GM18907 (cell line): ENCODE measurements around the gene GALR1.
"Not testable (repeated sequence)": the region's sequence is repeated elsewhere in the genome, so short reads cannot be mapped to it uniquely, and the experiment has no call there.

Experiments
- ATAC-seq: cut with Tn5 transposase; IDR thresholded peaks from one replicate; pipeline ENCODE4 v1.9.1; 2021; ENCODE audit warnings: mild to moderate bottlenecking, moderate library complexity; ENCODE audit not compliant: unreplicated experiment

Gene GALR1

DNA sequence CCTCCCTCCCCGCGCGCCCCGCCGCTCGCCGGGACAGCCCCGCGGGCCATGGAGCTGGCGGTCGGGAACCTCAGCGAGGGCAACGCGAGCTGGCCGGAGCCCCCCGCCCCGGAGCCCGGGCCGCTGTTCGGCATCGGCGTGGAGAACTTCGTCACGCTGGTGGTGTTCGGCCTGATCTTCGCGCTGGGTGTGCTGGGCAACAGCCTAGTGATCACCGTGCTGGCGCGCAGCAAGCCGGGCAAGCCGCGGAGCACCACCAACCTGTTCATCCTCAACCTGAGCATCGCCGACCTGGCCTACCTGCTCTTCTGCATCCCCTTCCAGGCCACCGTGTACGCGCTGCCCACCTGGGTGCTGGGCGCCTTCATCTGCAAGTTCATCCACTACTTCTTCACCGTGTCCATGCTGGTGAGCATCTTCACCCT is 865 bp downstream of the GALR1 start:
- ATAC-seq = no peak

DNA sequence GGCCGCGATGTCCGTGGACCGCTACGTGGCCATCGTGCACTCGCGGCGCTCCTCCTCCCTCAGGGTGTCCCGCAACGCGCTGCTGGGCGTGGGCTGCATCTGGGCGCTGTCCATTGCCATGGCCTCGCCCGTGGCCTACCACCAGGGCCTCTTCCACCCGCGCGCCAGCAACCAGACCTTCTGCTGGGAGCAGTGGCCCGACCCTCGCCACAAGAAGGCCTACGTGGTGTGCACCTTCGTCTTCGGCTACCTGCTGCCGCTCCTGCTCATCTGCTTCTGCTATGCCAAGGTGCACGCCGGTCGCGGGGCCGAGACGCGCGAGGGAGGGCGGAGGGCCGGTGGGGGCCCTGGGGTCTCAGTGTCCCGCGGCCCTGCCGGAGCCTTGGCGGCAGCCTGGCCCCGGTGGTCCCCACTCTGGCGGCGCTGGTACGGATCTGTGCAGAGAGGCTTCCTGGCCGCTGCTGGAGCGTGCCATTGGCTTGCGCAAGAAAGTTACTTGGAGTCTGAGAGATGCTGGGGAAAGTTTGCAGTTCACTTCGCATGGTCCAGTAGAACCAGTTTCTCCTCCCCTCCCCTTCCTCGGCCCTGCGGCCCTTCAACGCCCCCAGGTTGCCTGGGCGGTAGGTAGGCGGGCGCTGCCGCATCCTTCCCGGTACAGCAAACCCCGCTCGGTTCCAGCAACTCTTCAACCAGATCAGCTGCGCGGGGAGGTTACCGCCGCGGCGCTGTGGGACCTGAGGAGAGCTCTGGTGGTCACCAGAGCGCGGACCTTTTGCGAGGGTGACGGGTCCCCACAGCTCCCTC is 1.5 kb downstream of the GALR1 start:
- no peak for ATAC-seq

DNA sequence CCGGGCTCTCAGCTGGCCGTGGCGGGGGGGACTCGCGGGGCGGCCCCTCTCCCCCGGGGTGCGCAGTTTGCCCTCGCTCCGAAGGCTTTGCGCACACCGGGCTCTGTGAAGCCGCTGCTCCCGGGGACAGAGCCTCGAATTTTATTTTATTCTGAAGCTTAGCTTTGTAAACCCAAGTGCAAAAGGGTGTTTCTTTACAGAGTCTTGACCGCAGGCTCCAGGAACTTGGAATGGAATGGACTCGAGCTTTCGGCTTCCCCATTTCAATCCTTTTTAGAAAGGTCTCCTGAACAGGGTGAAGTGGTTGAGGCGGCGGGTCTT is 2.0 kb downstream of the GALR1 start:
- ATAC-seq = no peak

DNA sequence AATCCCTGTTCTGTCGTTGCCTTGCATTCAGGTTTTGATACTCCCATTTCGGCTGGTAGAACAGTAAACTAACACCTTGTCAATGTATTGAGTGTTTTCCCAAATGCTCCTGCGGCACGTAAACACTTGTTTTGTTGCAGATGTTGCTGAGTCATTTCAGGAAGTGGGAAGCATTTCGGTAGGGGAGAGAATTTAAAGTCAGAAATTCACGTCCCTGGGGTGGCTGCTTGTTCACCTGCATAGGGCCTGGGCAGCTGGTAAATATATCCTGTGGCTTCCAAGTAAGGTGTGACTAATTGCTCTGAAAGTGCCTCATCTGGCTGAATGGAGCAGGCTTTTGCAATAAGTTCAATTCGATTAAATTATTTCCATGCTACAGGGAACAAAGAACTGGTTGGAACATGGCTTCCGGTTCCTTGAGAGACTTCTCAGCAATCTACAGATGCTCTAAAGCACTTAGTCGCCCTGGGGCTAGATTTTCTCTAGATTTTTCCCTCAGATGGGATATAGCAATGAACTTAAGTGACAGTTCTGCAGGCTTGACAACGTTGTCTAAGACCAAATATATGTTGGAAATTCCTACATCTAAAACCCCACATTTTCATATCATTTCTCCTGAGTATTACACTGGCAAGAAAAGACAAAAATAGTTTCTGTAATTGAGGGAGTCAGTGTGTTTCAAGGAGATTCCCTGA is 5.2 kb downstream of the GALR1 start:
- ATAC-seq = no peak

DNA sequence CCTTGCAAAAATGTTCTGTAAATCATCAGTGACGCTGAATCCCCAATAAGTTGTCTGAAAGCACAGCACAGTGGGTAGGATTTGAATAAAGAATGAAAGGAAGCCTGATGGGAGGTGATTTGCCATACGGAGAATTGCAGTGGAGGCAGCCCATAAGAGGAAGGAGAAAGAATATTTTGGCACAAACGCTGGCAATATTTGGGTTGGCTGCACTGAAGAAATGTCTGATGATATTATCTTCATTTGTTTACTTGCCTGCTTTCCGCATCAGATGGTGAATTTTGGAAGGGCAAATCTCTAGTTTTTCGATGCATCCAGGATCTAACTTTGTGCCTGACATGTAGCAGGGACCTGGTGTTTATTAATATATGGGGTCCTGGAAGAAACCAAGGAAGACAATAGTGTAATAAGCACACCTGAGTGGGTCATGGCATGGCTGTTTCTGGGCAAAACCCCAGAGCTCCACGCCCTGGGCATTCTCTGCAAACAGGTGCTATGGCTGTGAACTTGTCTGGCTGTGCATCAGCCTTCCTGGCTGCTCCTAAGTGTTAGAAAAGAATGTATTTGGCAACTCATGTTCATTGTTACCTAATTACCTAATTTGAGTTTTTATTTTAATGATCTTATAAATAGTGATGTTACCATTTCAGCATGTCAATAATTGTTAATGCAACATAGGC is 5.9 kb downstream of the GALR1 start:
- ATAC-seq = no peak

DNA sequence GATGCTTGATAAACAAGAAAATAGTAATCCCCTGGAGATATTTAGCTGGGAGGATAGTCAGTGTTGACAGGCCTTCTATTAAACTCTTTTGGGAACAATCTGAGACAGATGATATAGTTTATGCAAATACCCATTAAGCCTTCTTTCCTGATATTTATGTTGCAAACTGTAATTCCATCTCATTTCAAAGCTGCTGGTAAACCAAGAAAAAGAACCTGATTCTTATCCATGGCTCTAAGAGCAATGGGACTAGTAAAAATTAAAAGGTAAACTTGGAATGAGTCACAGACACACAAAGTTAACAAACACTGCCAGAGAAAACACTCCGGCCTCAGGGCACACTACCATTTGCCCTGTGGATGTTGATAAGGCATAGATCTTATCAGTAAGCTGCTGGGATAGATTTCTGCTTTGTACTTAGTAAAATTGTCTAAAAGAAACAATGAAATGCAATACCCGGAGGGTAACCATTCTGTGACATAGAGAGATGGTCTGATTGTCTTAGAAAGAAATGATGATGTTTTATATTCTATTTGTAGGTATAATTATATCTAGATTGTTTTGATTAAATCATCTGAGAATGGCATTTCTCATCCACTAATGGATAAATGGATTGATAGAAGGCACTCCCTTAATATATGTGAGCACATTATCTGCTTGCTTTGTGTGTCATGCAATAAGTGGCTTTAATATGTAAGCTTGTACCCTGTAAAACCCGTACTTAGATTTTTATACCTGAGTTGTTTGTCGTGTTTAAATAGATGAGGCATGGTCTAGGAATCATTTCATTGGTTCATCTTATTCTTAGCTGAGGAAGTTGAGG is 13.2 kb downstream of the GALR1 start:
- no peak for ATAC-seq

DNA sequence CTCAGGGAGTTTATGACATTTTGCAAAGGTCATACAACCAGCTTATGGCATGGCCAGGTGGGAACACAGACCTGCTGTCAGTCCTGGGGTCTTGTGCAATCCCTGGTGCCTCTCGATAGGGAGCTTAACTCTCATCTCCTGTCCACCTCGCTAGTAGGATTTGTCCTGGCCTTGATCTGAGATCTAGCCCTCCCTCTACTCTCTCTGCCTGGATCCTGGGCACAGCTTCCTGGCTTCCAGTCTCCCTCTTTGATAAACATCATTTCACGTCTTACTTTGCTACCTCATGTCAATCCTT is 13.8 kb downstream of the GALR1 start:
- ATAC-seq = no peak

DNA sequence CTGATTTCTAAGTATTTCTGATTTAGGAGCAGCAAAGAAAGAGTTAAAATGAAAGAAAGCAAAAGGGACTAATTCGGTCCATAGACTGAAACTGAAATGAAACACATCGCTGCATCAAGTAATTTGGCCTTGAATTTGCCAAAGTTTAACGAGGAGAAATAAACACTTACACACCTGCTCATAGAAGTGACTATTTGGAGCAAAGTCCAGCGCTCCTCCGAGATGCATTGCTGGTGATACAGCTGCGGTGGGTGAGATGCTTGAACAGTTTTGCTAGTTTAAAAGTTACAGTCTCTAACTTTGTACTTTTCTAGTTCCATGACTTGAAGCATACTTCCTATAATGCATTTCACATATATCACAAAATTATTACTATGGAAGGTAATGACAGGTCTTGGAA is 18.3 kb downstream of the GALR1 start:
- ATAC-seq = no peak

DNA sequence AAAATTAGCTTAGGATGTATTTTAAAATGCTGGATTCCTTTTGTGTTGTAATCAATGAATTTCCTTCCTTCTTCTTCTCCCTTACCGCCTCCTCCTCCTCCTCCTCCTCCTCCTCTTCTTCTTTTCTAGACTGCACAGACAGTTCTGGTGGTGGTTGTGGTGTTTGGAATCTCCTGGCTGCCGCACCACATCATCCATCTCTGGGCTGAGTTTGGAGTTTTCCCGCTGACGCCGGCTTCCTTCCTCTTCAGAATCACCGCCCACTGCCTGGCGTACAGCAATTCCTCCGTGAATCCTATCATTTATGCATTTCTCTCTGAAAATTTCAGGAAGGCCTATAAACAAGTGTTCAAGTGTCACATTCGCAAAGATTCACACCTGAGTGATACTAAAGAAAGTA is 18.8 kb downstream of the GALR1 start:
- no peak for ATAC-seq

DNA sequence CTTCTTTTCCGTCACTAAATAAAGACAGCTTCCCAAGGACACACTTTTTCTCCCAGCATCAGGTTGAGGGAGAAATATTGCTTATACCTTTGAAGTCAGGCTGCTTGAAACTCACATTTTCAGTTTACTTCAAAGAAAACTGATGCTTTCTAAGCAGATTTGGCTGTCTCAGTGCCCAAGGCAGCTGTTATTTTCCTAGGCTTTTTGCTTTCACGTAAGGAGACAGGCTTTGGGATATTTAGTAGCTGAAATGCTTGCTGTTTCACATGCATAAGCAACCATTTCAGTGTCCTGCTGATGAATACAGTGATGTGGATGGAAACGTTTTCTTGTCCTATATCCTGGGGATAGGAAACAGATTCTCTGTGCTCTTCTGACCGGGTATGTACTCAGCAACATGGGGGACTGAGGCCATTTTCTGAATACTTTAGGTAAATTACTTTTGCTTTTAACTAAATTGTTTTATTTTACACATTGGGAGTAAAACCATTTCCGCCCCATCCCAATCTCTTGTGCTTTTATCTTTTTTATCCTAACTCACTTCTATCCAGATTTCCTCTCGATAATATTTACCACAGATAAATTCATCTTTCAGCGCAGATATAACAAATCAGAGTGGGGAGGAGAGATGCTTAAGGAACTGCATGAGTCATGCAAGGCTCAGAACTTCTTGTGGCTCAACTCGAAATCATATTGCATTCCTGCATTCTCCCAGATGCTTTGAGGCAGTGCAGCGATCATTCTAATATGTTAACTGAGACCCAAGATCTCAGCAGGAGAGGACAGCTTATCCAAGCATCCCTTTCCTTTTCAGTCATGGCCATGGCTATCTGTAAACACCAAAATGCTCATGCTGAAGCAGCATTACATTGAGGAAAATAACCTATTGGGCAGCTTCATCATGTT is 22.2 kb downstream of the GALR1 start:
- ATAC-seq = no peak

DNA sequence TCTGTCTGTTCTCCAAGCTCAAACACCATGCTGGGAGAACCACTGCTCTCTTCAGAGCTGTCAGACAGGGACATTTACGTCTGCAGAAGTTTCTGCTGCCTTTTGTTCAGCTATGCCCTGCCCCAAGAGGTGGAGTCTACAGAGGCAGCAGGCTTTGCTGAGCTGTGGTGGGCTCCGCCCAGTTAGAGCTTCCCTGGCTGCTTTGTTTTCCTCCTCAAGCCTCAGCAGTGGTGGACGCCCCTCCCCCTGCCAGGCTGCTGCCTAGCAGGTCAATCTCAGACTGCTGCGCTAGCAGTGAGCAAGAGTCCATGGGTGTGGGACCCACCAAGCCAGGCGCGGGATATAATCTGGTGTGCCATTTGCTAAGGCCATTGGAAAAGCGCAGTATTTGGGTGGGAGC is 41.2 kb downstream of the GALR1 start:
- not testable (repeated sequence) for ATAC-seq

DNA sequence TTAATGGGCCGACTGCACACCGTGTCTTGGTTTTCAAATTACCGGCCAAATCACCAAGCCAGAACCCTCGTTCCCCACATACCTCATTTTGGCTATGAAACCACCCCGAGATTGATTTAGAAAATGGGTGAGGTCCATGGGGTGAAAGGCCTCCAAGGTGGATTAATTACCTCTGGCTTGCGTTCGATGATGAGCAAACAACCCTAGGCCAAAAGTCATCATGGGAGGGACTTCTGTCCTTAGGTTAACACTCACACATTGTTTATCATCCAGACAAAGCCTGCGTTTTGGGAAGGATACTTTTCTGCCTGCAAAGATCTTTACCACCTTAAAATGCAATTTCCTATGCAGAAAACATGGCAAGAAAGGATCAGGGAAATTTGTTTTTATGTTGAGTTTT is 48.5 kb downstream of the GALR1 start:
- no peak for ATAC-seq

DNA sequence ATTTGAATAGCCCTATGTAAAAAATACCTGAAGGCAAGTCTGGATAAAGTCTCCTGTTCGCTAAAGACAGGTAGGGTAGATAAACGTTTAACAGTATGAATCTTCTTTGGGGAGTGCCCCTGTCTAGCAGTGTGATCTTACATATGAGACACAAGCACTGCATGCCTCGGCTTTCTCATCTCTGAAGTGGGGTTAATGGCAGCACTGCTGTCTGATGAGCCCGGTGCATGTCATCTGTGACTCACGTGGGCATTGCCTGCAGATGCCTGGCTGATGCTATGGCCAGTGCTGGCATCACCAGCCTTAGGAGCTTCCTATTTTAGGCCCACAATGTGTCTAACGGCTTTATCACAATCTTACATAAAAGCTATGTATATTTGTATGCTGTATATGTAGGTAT is 50.1 kb downstream of the GALR1 start:
- ATAC-seq = no peak

DNA sequence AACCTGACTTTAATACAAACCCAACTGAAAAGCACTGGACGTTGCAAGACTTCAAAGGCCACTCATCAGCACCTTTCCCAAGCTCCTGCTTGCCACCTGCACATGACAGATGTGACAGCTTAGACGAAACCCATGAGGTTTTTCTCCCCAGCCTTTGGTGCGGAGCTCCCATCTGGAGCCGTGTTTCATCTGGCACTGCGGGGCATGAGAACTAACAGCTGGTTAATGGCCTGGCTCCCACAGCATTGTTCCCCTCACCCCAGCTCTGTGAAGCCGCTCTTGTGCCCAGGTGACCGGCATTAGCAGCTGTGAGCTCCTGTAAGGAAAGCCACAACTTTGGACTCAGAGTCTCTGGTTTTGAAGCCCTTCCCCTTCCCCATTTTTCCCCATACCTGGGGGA is 50.9 kb downstream of the GALR1 start:
- ATAC-seq = no peak

DNA sequence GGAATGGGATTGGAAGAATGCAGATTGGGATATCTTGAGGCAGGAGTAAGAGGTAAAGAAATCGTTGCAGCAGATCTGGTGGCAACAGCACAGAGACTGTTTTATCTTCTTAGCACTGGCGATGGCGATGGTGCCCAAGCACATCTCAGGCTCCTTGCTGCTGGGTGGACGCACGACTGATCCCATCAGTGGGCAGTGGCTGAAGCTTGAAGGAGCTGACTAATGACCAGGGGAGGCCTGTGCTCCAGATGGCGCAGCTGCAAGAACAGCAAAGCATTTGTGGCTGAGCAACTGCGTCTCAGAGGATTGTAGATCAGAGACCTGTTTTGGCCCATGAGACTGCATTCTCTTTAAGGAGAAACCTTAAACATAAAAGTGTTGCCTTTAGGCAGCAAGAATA is 54.6 kb downstream of the GALR1 start:
- no peak for ATAC-seq

DNA sequence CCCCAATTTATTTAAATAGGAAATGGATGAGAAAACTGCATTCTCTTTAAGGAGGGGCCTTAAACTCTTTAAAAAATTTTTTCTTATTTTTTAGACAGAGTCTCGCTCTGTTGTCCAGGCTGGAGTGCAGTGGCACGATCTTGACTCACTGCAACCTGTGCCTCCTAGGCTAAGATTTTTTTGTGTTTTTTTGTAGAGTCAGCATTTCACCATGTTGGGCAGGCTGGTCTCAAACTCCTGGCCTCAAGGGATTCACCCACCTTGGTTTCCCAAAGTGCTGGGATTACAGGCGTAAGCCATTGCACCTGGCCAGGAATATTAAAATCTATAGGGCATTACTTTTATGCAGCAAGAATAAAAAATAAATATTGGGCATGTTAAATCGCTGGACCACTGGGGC is 56.0 kb downstream of the GALR1 start:
- ATAC-seq = no peak

DNA sequence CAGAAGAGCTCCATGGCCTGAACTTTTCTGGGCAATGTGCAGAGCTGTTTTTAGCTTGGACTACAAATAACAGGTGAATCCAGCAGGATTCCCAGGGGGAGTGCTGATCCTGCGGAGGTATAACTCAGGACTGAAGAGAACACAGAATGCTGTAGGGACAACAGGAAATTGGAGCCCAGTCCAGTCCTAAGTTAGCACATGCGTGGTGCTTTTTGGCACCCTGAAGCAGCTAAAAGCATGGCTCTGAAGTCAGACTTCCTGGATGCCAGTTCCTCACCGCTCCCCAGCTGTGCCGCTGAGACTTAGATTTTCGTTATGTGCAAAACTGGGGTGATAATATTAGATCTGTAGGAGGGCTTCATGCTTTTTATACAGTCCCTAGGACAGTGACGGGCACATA is 58.6 kb downstream of the GALR1 start:
- no peak for ATAC-seq

DNA sequence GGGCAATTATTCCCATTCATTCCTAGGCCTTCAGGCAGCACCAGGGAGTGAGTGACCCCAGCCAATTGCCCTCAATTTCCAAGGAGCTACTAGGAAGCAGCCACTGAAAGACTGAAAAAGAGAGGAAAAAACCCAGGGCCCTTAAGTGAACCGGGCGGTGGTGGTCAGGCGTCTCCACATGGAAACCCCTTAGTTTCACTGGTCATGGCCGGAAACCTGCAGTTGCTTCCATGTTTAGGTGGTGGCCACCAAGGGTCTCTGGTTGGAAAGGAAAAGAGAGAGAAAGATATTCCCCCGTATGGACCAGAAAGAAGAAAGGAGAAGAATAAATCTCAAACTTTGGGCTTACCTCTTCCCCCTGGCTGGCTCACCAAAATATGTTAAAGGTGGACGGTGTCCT is 64.9 kb downstream of the GALR1 start:
- ATAC-seq = no peak

DNA sequence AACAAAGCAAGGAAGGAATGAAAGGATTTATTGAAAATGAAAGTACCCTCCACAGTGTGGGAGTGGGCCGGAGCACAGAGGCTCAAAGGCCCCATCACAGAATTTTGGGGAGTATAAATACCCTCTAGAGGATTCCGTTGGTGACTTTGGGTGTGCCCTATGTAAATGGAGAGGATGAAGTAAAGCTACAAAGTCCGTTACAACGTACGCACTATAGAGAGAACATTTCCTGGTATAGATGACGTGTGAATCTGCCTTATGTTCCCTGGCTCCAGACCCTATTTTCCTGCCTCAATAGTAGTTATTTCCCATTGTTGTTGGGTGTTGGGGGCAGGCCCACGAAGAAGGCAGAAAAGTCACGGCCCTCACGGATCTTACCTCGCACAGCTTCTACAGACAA is 65.3 kb downstream of the GALR1 start:
- no peak for ATAC-seq

DNA sequence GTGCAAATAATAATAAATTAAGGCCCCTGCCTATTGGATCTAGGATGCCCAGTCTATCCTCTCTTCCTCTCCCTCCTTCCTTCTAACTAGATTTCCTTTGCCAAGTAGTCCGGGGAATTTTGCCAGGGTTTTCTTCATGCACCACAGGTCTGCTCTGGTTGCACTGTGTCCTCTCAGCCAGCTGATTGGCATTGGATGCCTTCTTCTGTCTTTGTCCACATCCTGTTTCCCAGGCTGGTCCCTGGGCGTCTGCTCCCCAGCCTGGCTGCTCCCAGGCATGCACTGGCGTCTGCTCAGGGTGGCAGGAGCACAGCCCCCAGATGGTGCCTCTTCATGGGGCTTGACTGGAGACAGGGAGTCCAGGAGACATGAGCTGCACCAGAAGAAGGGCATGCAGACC is 66.4 kb downstream of the GALR1 start:
- no peak for ATAC-seq

DNA sequence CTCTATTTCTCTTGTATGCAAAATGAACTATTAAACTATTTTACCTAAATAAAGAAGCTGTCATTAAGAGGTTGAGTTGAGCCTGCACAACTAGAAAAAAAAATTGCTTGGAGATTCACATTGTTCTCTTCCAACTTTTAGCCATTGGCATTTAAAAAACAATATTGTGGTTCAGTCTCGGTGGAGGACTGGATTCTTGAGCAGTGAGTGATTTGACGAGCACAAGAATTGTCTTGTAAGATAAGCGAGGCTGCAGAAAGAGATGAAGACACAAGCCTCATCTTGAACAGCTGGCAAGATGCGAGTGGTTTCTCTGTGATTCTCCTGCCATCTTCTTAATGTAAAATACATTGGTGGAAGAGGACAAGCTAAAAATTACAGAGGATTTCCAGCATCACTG is 67.0 kb downstream of the GALR1 start:
- ATAC-seq = no peak
